K562 (cell line): Measurements from ENCODE around the gene CNPY2. TPM values are rescaled to one million over a fixed set of nuclear protein-coding genes. Genes with fewer than 3 reads are reported as not detected.

Experiments
- BCL6 ChIP-seq: fragments of 250-450 bp; sonication (Bioruptor Pico); IDR thresholded peaks from 2 replicates; pipeline ENCODE4 v1.4.0; 2020
- BCOR ChIP-seq: fragments of 450-650 bp; IDR thresholded peaks from 2 replicates; pipeline ENCODE4 v1.6.1; 2016
- CBX2 ChIP-seq: fragments of 200-600 bp; sonication (generic); IDR thresholded peaks from one replicate; pipeline ENCODE4 v1.6.1; 2012; ENCODE audit warnings: mild to moderate bottlenecking, low read length, inconsistent platforms; ENCODE audit not compliant: insufficient read depth, poor library complexity, severe bottlenecking
- FOXJ2 ChIP-seq: fragments of 200-800 bp; sonication (Bioruptor generic); IDR thresholded peaks from 2 replicates; pipeline ENCODE4 v1.6.1; 2016; ENCODE audit warnings: missing genetic modification characterization, missing compliant biosample characterization
- HINFP ChIP-seq: fragments of 450-650 bp; conservative IDR thresholded peaks from 2 replicates; pipeline ENCODE4 v1.6.1; 2016; ENCODE audit warnings: missing genetic modification characterization, low read depth, mild to moderate bottlenecking, control low read depth, missing compliant biosample characterization
- HIVEP1 ChIP-seq: fragments of 250-450 bp; sonication (Bioruptor Pico); IDR thresholded peaks from 2 replicates; pipeline ENCODE4 v1.4.0; 2020; ENCODE audit warnings: mild to moderate bottlenecking
- NR2C2 ChIP-seq, 2 experiments: fragments of 200-800 bp in 1 of 2; sonication (Bioruptor generic) in 1 of 2; sonication (generic) in 1 of 2; formaldehyde crosslinking in 1 of 2; IDR thresholded peaks; 2 replicates each; pipeline versions ENCODE4 v1.6.1 to v1.8.0; 2016 to 2022; ENCODE audit warnings: mild to moderate bottlenecking in 1 of 2, missing compliant biosample characterization in 1 of 2, missing genetic modification characterization in 1 of 2, missing genetic modification reagents in 1 of 2
- NR3C1 ChIP-seq: sonication (generic); formaldehyde crosslinking; IDR thresholded peaks from 2 replicates; pipeline ENCODE4 v1.8.1; 2022; ENCODE audit warnings: missing genetic modification reagents
- OTX1 ChIP-seq: fragments of 450-650 bp; formaldehyde crosslinking; IDR thresholded peaks from 2 replicates; pipeline ENCODE4 v1.4.0; 2022; ENCODE audit warnings: mild to moderate bottlenecking
- PHF8 ChIP-seq: fragments of 200-600 bp; sonication (generic); IDR thresholded peaks from 2 replicates; pipeline ENCODE4 v1.6.1; 2012; ENCODE audit warnings: mixed run types, mild to moderate bottlenecking, inconsistent platforms, low read length, moderate library complexity, borderline replicate concordance
- PTTG1 ChIP-seq: fragments of 450-650 bp; IDR thresholded peaks from 2 replicates; pipeline ENCODE4 v1.6.1; 2016; ENCODE audit warnings: low read depth, mild to moderate bottlenecking, missing genetic modification characterization, missing compliant biosample characterization
- SMARCA5 ChIP-seq: fragments of 450-650 bp; IDR thresholded peaks from 2 replicates; pipeline ENCODE4 v1.6.1; 2016
- STAT5A ChIP-seq: IDR thresholded peaks from 2 replicates; pipeline ENCODE4 v1.6.1; 2012; ENCODE audit warnings: low read length, inconsistent platforms, borderline replicate concordance
- TARDBP ChIP-seq: fragments of 450-650 bp; IDR thresholded peaks from 2 replicates; pipeline ENCODE4 v1.6.1; 2016
- UBTF ChIP-seq, 2 experiments: IDR thresholded peaks; 2 replicates each; pipeline ENCODE4 v1.6.1; 2012; ENCODE audit warnings: improper control_type of control experiment in 2 of 2, low read depth in 2 of 2, low read length in 2 of 2, borderline replicate concordance in 1 of 2
- ZKSCAN1 ChIP-seq: fragments of 150-350 bp; IDR thresholded peaks from 2 replicates; pipeline ENCODE4 v1.6.1; 2016; ENCODE audit warnings: low read depth, low read length
- ZNF75A ChIP-seq: fragments of 450-650 bp; formaldehyde crosslinking; IDR thresholded peaks from 2 replicates; pipeline ENCODE4 v1.4.0; 2020; ENCODE audit warnings: mild to moderate bottlenecking
- polyA plus RNA-seq, 8 experiments: library from polyadenylated mRNA; depleted of rRNA in 4 of 8; stranded (reverse) in 5 of 8; unstranded in 3 of 8; fragments of >200 nt; fragmentation: Nextera tagmentation in 2 of 8; fragmentation: Illumina TruSeq in 1 of 8; extraction: Ambion mirVana in 2 of 8; extraction: Trizol in 1 of 8; gene quantifications; 2 replicates each; pipeline versions ENCODE4 v1.2.1 to v1.2.3, GENCODE V29; 2011 to 2014; ENCODE audit warnings: inconsistent platforms in 1 of 8, missing spikeins in 1 of 8
- total RNA-seq, 7 experiments: library from RNA; depleted of rRNA in 6 of 7; stranded (reverse); fragments of >200 nt in 6 of 7; fragmentation: Illumina TruSeq in 2 of 7; extraction: Trizol in 2 of 7; gene quantifications; 2 replicates each; pipeline versions ENCODE4 v1.2.1 to v1.2.3, GENCODE V29; 2011 to 2021; ENCODE audit warnings: low replicate concordance in 1 of 7
- TF ChIP-seq, protein P1 (sequence below): fragments of 250-450 bp; sonication (Bioruptor Pico); IDR thresholded peaks from 2 replicates; pipeline ENCODE4 v1.8.0; 2022; ENCODE audit warnings: inconsistent platforms
- TF ChIP-seq, protein P2 (sequence below): fragments of 450-650 bp; IDR thresholded peaks from 2 replicates; pipeline ENCODE4 v1.6.1; 2017; ENCODE audit warnings: mild to moderate bottlenecking, moderate library complexity
- TF ChIP-seq, protein P3 (sequence below): sonication (generic); formaldehyde crosslinking; IDR thresholded peaks from 2 replicates; pipeline ENCODE4 v1.5.0; 2020; ENCODE audit warnings: missing genetic modification reagents

The CNPY2 gene
- total and polyA plus RNA-seq, 9 of the 15 experiments (the other 6 are each of a cell fraction or from before 2014, with no cell fraction given), result 33.8 to 190 (median 138) TPM

DNA sequence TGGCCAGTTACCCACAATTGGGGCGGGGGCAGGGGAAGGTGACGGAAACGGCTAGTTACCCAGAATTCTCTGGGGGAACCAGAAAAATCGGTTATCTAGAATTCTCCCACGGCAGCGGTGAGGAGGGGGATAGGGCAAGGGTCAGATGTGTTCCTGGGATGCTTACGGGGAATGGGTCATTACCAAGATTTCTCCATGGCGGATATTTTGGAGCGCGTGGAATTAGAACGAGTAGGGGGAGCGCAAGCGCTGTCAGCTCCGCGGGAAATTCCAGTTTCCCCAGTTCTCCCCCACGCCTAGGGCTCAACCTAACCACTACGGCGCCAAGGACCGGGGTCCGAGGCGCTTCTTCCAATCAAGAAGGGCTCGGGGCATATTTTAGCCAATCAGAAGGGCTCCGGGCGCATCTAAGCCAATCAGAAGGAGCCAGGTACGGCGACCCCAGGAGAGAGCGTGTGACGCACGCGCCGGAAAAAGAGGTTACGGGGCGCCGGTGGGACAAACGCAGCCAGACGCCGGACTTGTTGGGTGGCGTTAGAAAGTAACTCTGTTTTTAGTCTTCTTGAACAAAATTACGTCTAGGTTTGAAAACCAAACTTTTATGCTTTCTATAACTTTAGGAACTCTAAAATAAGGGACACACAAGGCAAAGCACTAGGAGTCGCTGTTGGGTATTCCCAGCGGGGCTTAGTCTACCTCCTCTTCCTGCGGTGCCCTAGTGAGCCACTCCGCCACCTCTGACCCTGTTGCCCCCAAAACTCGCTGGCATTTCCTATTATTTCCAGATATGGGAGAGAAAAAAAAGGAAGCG lies 18.1 kb upstream of the CNPY2 start, which contains the start of gene PAN2 (continued):
- TF ChIP-seq SMARCA5, result no peak
- 0 out of 2 replicates have a peak, but pooled peaks have one; percentile 40 for TF ChIP-seq NR2C2 (CRISPR knock-in tag; IDR thresholded peaks at IDR 0.05)
- peak; percentile 97 for TF ChIP-seq NR2C2 (tag; IDR thresholded peaks at IDR 0.05)
- no peak; the same call in 1 of the 2 replicates for TF ChIP-seq TARDBP
- TF ChIP-seq BCL6, result 0 out of 2 replicates have a peak, but pooled peaks have one; percentile 23
- TF ChIP-seq ZNF75A, result 0 out of 2 replicates have a peak, but pooled peaks have one; percentile 22
- TF ChIP-seq PTTG1 (tag), result no peak
- no peak for TF ChIP-seq HIVEP1
- TF ChIP-seq STAT5A, result peak; percentile 16; the same call in 1 of the 2 replicates
- TF ChIP-seq, protein P1, sequence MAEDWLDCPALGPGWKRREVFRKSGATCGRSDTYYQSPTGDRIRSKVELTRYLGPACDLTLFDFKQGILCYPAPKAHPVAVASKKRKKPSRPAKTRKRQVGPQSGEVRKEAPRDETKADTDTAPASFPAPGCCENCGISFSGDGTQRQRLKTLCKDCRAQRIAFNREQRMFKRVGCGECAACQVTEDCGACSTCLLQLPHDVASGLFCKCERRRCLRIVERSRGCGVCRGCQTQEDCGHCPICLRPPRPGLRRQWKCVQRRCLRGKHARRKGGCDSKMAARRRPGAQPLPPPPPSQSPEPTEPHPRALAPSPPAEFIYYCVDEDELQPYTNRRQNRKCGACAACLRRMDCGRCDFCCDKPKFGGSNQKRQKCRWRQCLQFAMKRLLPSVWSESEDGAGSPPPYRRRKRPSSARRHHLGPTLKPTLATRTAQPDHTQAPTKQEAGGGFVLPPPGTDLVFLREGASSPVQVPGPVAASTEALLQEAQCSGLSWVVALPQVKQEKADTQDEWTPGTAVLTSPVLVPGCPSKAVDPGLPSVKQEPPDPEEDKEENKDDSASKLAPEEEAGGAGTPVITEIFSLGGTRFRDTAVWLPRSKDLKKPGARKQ, result no peak
- no peak for TF ChIP-seq CBX2
- TF ChIP-seq ZKSCAN1, result no peak
- TF ChIP-seq, protein P2, sequence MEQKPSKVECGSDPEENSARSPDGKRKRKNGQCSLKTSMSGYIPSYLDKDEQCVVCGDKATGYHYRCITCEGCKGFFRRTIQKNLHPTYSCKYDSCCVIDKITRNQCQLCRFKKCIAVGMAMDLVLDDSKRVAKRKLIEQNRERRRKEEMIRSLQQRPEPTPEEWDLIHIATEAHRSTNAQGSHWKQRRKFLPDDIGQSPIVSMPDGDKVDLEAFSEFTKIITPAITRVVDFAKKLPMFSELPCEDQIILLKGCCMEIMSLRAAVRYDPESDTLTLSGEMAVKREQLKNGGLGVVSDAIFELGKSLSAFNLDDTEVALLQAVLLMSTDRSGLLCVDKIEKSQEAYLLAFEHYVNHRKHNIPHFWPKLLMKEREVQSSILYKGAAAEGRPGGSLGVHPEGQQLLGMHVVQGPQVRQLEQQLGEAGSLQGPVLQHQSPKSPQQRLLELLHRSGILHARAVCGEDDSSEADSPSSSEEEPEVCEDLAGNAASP, result no peak
- TF ChIP-seq OTX1 (CRISPR knock-in tag), result no peak
- no peak for TF ChIP-seq FOXJ2 (tag)
- TF ChIP-seq, protein P3, sequence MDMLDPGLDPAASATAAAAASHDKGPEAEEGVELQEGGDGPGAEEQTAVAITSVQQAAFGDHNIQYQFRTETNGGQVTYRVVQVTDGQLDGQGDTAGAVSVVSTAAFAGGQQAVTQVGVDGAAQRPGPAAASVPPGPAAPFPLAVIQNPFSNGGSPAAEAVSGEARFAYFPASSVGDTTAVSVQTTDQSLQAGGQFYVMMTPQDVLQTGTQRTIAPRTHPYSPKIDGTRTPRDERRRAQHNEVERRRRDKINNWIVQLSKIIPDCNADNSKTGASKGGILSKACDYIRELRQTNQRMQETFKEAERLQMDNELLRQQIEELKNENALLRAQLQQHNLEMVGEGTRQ (CRISPR knock-in tag), result no peak
- TF ChIP-seq UBTF (IDR thresholded peaks at IDR 0.05; ENCODE audit: borderline replicate concordance in 1 of 2, low read depth in 2 of 2, low read length in 2 of 2), result no peak
- peak; percentile 68; the same call in 1 of the 2 replicates for TF ChIP-seq HINFP (tag)
- no peak for TF ChIP-seq NR3C1 (CRISPR knock-in tag)
- no peak for TF ChIP-seq BCOR
- peak; percentile 77; the same call in 1 of the 2 replicates for TF ChIP-seq PHF8
